ENCODE measurements around the gene BRD2. TPM values are rescaled to one million over a fixed set of nuclear protein-coding genes. Genes with fewer than 3 reads are reported as not detected.

BRD2 gene
- total and polyA plus RNA-seq, 4 donors: 71.0 to 181 (median 156) TPM

DNA sequence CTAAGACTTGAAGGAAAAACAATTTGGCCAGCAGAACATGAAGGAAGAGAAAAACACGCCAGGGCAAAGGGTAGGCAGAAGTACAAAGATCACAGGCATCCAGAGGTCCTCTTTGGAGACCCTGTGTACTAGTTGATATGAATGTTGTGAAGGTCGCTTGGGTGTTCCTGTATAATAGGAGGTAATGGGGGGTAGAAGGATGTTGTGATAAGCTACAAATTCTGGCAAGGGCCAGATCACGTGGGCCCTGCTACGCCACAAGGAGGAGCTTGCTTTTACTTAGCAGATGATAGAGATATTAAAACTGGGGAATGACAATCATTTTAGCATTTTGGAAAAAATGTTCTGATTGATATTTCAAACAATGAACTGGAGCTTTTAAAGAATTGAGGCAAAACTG lies 14.6 kb upstream of the BRD2 start:
- DNase-seq: no peak
- WGBS, 2 donors: 67 to 70% methylated on average over 4 of the region's 4 CpGs
- Histone ChIP-seq H3K9me3 (ENCODE audit: control insufficient read depth, low read length) (no peaks in the 10 kb centered on the region), H3K27ac (ENCODE audit: low read depth in 1 of 2, low read length in 2 of 2) (no peak overlapping the region), H3K27me3 (ENCODE audit: control insufficient read depth in 1 of 2, insufficient read depth in 2 of 2, low read length in 1 of 2) (no peaks in the 10 kb centered on the region), H3K4me1 (ENCODE audit: control insufficient read depth in 1 of 2, insufficient read depth in 2 of 2, low read length in 2 of 2) (no peaks in the 10 kb centered on the region), H3K36me3 (ENCODE audit: control insufficient read depth in 1 of 2, insufficient read depth in 2 of 2, low read length in 1 of 2) (no peaks in the 10 kb centered on the region), H3K4me3 (ENCODE audit: low read length in 2 of 2) (no peak overlapping the region)
- ATAC-seq (ENCODE audit: low FRiP score): no peak
- intact Hi-C loops (cut with DNase I): loop anchor here (1.0 to 2.0 kb wide), 2 partner anchors 15 to 21 kb away; partner anchors contain the start of gene BRD2 (in 1 of the 2)

DNA sequence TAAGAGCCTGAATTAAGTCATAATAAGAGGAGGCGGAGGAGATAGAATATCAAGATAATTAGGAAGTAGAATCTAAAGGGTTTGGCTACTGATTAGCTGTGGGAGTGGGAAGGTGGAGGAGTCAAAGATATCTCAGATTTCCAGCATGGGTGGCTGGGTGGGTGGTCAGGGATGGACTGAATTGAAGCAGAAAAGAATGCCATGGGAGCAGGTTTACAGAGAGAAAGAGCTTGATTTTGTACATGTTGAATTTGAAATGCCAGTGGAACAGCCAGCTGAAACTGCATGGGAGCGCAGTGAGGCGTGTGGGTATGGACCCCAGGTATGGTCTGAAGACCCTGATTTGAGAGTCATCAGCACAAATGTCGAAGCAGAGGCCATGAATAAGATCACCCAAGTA lies 14.1 kb upstream of the BRD2 start:
- no peak for DNase-seq
- H3K27ac ChIP-seq (ENCODE audit: low read depth in 1 of 2, low read length in 2 of 2): no peak overlapping the region
- H3K27me3 ChIP-seq (ENCODE audit: control insufficient read depth in 1 of 2, insufficient read depth in 2 of 2, low read length in 1 of 2): no peaks in the 10 kb centered on the region
- no peak overlapping the region for H3K4me3 ChIP-seq (ENCODE audit: low read length in 2 of 2)
- no peaks in the 10 kb centered on the region for H3K9me3 ChIP-seq (ENCODE audit: control insufficient read depth, low read length)
- WGBS, 2 donors: 88 to 91% methylated on average over 4 of the region's 4 CpGs
- intact Hi-C loops (cut with DNase I): no loop called here
- no peaks in the 10 kb centered on the region for H3K4me1 ChIP-seq (ENCODE audit: control insufficient read depth in 1 of 2, insufficient read depth in 2 of 2, low read length in 2 of 2)
- no peaks in the 10 kb centered on the region for H3K36me3 ChIP-seq (ENCODE audit: control insufficient read depth in 1 of 2, insufficient read depth in 2 of 2, low read length in 1 of 2)
- ATAC-seq (ENCODE audit: low FRiP score): no peak

DNA sequence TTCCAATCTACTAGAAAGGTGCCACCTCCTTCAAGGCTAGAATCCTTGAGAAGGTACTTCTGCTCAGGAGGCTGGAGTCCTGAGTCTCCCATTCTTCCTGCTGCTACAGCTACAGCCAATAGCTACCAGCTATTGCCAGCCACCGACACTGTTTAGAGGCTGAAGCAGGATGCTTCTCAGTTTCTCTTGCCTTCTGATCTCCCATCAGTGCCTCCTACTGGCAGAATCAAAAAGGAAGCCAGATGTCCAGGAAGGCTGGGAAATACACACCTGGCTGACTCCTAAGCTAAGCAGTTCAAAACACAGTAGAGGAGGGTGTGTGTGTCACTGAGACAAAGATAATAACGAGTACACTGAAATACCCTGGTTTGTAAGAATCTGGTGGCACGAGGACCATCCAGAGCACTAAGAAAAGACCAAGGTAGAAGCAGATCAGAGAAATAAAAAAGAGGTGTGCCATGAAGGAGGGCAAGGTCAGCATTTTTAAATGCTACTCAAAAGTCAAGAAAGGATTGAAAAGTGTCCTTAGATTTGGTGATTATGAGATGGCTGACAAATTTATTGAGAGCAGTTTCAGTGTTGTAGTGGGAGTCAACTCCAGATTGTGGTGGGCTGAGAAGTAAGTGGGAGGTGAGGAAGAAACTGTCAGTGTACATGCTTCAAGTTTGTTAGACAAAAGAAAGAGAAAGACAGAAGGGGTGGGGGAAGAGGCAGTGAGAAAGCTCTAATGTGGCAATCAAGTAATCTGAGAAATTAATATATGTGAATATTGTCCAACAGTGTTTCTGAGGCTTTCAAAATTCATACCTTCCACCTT lies 13.2 kb upstream of the BRD2 start:
- WGBS, 2 donors: 33 to 36% methylated on average over 3 of the region's 3 CpGs
- no peak for ATAC-seq (ENCODE audit: low FRiP score)
- DNase-seq: no peak
- Histone ChIP-seq H3K4me3 (ENCODE audit: low read length in 2 of 2) (no peak overlapping the region), H3K36me3 (ENCODE audit: control insufficient read depth in 1 of 2, insufficient read depth in 2 of 2, low read length in 1 of 2) (no peaks in the 10 kb centered on the region), H3K9me3 (ENCODE audit: control insufficient read depth, low read length) (no peaks in the 10 kb centered on the region), H3K4me1 (ENCODE audit: control insufficient read depth in 1 of 2, insufficient read depth in 2 of 2, low read length in 2 of 2) (no peaks in the 10 kb centered on the region), H3K27ac (ENCODE audit: low read depth in 1 of 2, low read length in 2 of 2) (no peak overlapping the region), H3K27me3 (ENCODE audit: control insufficient read depth in 1 of 2, insufficient read depth in 2 of 2, low read length in 1 of 2) (no peaks in the 10 kb centered on the region)
- intact Hi-C loops (cut with DNase I): no loop called here

- 79 to 83% methylated on average over 2 of the region's 2 CpGs for WGBS, 2 donors
- Histone ChIP-seq H3K4me3 (ENCODE audit: low read length in 2 of 2) (no peak overlapping the region), H3K27me3 (ENCODE audit: control insufficient read depth in 1 of 2, insufficient read depth in 2 of 2, low read length in 1 of 2) (no peaks in the 10 kb centered on the region), H3K4me1 (ENCODE audit: control insufficient read depth in 1 of 2, insufficient read depth in 2 of 2, low read length in 2 of 2) (no peaks in the 10 kb centered on the region), H3K36me3 (ENCODE audit: control insufficient read depth in 1 of 2, insufficient read depth in 2 of 2, low read length in 1 of 2) (no peaks in the 10 kb centered on the region), H3K27ac (ENCODE audit: low read depth in 1 of 2, low read length in 2 of 2) (no peak overlapping the region), H3K9me3 (ENCODE audit: control insufficient read depth, low read length) (no peaks in the 10 kb centered on the region)
- DNase-seq (no peak), ATAC-seq (ENCODE audit: low FRiP score) (no peak)
- intact Hi-C loops (cut with DNase I): no loop called here
These were observed 12.2 kb upstream of the BRD2 start for GRCh38 chr6:32956176-32956575.

GRCh38 chr6:32960563-32960962 lies 7.8 kb upstream of the BRD2 start:
- intact Hi-C loops (cut with DNase I): no loop called here
- DNase-seq: no peak

DNA sequence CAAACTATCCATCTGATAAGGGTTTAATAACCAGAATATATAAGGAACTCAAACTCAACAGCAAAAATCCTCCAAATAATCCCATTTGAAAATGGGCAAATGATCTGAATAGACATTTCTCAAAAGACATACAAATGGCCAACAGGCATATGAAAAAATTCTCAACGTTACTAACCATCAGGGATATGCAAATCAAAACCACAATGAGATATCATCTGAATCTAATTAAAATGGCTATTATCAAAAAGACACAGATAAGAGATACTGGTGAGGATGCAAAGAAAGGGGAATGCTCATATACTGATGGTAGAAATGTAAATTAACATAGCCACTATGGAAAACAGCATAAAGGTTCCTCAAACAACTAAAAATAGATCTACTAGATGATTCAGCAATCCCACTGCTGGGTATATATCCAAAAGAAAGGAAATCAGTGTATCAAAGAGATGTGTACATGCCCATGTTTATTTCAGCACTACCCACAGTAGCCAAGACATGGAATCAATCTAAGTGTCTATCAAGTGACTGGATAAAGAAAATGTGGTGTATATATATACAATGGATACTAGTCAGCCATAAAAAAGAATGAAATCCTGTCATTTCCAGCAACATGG lies 6.1 kb upstream of the BRD2 start:
- intact Hi-C loops (cut with DNase I): no loop called here
- Histone ChIP-seq H3K27me3 (ENCODE audit: control insufficient read depth in 1 of 2, insufficient read depth in 2 of 2, low read length in 1 of 2) (no peaks in the 10 kb centered on the region), H3K4me3 (ENCODE audit: low read length in 2 of 2) (no peak overlapping the region), H3K36me3 (ENCODE audit: control insufficient read depth in 1 of 2, insufficient read depth in 2 of 2, low read length in 1 of 2) (no peaks in the 10 kb centered on the region), H3K27ac (ENCODE audit: low read depth in 1 of 2, low read length in 2 of 2) (no peak overlapping the region), H3K9me3 (ENCODE audit: control insufficient read depth, low read length) (no peaks in the 10 kb centered on the region), H3K4me1 (ENCODE audit: control insufficient read depth in 1 of 2, insufficient read depth in 2 of 2, low read length in 2 of 2) (no peaks in the 10 kb centered on the region)
- ATAC-seq (ENCODE audit: low FRiP score): no peak
- no peak for DNase-seq
- 79 to 85% methylated on average over 1 of the region's 1 CpG for WGBS, 2 donors

More at GRCh38 chr6:32960563-32960962, 7.8 kb upstream of the BRD2 start:
- WGBS, 2 donors: 88 to 92% methylated on average over 5 of the region's 5 CpGs
- no peak overlapping the region for H3K4me3 ChIP-seq (ENCODE audit: low read length in 2 of 2)
- H3K27ac ChIP-seq (ENCODE audit: low read depth in 1 of 2, low read length in 2 of 2): no peak overlapping the region
- no peaks in the 10 kb centered on the region for H3K4me1 ChIP-seq (ENCODE audit: control insufficient read depth in 1 of 2, insufficient read depth in 2 of 2, low read length in 2 of 2)
- no peaks in the 10 kb centered on the region for H3K9me3 ChIP-seq (ENCODE audit: control insufficient read depth, low read length)
- H3K36me3 ChIP-seq (ENCODE audit: control insufficient read depth in 1 of 2, insufficient read depth in 2 of 2, low read length in 1 of 2): no peaks in the 10 kb centered on the region
- ATAC-seq (ENCODE audit: low FRiP score): no peak
- H3K27me3 ChIP-seq (ENCODE audit: control insufficient read depth in 1 of 2, insufficient read depth in 2 of 2, low read length in 1 of 2): no peaks in the 10 kb centered on the region

GRCh38 chr6:32963866-32964265 lies 4.5 kb upstream of the BRD2 start:
- intact Hi-C loops (cut with DNase I): no loop called here
- WGBS, 2 donors: 60 to 80% methylated on average over 1 of the region's 1 CpG
- Histone ChIP-seq H3K27ac (ENCODE audit: low read depth in 1 of 2, low read length in 2 of 2) (no peak overlapping the region), H3K27me3 (ENCODE audit: control insufficient read depth in 1 of 2, insufficient read depth in 2 of 2, low read length in 1 of 2) (no peaks in the 10 kb centered on the region), H3K36me3 (ENCODE audit: control insufficient read depth in 1 of 2, insufficient read depth in 2 of 2, low read length in 1 of 2) (no peaks in the 10 kb centered on the region), H3K4me1 (ENCODE audit: control insufficient read depth in 1 of 2, insufficient read depth in 2 of 2, low read length in 2 of 2) (no peaks in the 10 kb centered on the region), H3K9me3 (ENCODE audit: control insufficient read depth, low read length) (no peaks in the 10 kb centered on the region), H3K4me3 (ENCODE audit: low read length in 2 of 2) (no peak overlapping the region)
- DNase-seq (no peak), ATAC-seq (ENCODE audit: low FRiP score) (no peak)

DNA sequence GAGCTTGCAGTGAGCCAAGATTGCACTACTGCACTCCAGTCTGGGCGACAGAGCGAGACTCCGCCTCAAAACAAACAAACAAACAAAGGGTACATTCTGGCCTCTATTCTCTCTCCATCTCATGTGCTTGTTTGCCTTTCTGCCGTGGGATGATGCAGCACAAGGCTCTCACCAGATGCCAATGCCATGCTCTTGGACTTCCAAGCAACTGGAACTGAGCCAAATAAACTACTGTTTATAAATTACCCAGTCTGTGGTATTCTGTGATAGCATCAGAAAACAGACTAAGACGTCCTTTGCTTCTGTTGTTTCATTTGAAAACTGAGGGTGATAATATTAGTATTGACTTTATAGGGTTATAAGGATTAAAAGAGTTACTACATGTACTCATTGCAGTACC lies 3.6 kb upstream of the BRD2 start:
- Histone ChIP-seq H3K9me3 (ENCODE audit: control insufficient read depth, low read length) (no peaks in the 10 kb centered on the region), H3K36me3 (ENCODE audit: control insufficient read depth in 1 of 2, insufficient read depth in 2 of 2, low read length in 1 of 2) (no peaks in the 10 kb centered on the region), H3K27me3 (ENCODE audit: control insufficient read depth in 1 of 2, insufficient read depth in 2 of 2, low read length in 1 of 2) (no peaks in the 10 kb centered on the region), H3K27ac (ENCODE audit: low read depth in 1 of 2, low read length in 2 of 2) (no peak overlapping the region), H3K4me1 (ENCODE audit: control insufficient read depth in 1 of 2, insufficient read depth in 2 of 2, low read length in 2 of 2) (no peaks in the 10 kb centered on the region), H3K4me3 (ENCODE audit: low read length in 2 of 2) (no peak overlapping the region)
- intact Hi-C loops (cut with DNase I): loop anchor here in 1 of 2 donors (5.0 kb wide), 1 partner anchor 238 kb away; the partner anchor contains the start of genes HSD17B8, RXRB and SLC39A7
- ATAC-seq (ENCODE audit: low FRiP score) (no peak), DNase-seq (no peak)
- 93 to 94% methylated on average over 5 of the region's 5 CpGs for WGBS, 2 donors
